GM12873 (cell line): Measurements from ENCODE around the gene LEFTY2.

ENCODE experiments used
- CTCF ChIP-seq: IDR thresholded peaks from 2 replicates; pipeline ENCODE4 v1.5.1; 2012; ENCODE audit warnings: low read depth, mild to moderate bottlenecking, moderate library complexity, low read length, control low read depth; ENCODE audit not compliant: insufficient read depth; ENCODE audit errors: missing control alignments

The LEFTY2 gene

GRCh38 chr1:225961659-225962439, 20.8 kb upstream of the LEFTY2 start:
- no peak for TF ChIP-seq CTCF

- no peak for TF ChIP-seq CTCF
Observed at GRCh38 chr1:225958041-225958440, 17.0 kb upstream of the LEFTY2 start.

- TF ChIP-seq CTCF, result no peak
Observed at GRCh38 chr1:225954753-225955152, 13.7 kb upstream of the LEFTY2 start.

GRCh38 chr1:225953315-225953714, 12.3 kb upstream of the LEFTY2 start:
- no peak for TF ChIP-seq CTCF

GRCh38 chr1:225950905-225951497, 10.0 kb upstream of the LEFTY2 start:
- TF ChIP-seq CTCF, result no peak

GRCh38 chr1:225949041-225949440, 8.0 kb upstream of the LEFTY2 start:
- TF ChIP-seq CTCF, result no peak

- no peak for TF ChIP-seq CTCF
Observed at GRCh38 chr1:225946803-225947202, 5.8 kb upstream of the LEFTY2 start.
